Chondrocyte (in vitro differentiated cells): ENCODE results near the gene CDT1. TPM values are rescaled to one million over a fixed set of nuclear protein-coding genes. Genes with fewer than 3 reads are reported as not detected.

Experiments used
- DNase-seq: peaks from one replicate; pipeline ENCODE4 v3.0.0; 2021; ENCODE audit warnings: mixed read lengths, low spot score
- H3K27ac Mint-ChIP-seq: one replicate; pipeline ENCODE4 v1.8.0; 2021; ENCODE audit warnings: mild to moderate bottlenecking, moderate library complexity, mixed read lengths; ENCODE audit not compliant: unreplicated experiment
- H3K27me3 Mint-ChIP-seq: 2 replicates; pipeline ENCODE4 v1.8.0; 2021; ENCODE audit warnings: low read depth, mixed read lengths
- H3K36me3 Mint-ChIP-seq: 2 replicates; pipeline ENCODE4 v1.8.0; 2021; ENCODE audit warnings: low read depth, mixed read lengths
- H3K4me1 Mint-ChIP-seq: 2 replicates; pipeline ENCODE4 v1.8.0; 2021; ENCODE audit warnings: low read depth, mild to moderate bottlenecking, mixed read lengths
- H3K4me3 Mint-ChIP-seq: one replicate; pipeline ENCODE4 v1.8.0; 2021; ENCODE audit warnings: mild to moderate bottlenecking, moderate library complexity, mixed read lengths; ENCODE audit not compliant: unreplicated experiment
- H3K9me3 Mint-ChIP-seq: 2 replicates; pipeline ENCODE4 v1.8.0; 2021; ENCODE audit warnings: low read depth, mixed read lengths
- total RNA-seq: library from RNA; stranded (reverse); gene quantifications from 3 replicates; pipeline ENCODE4 v1.2.1, GENCODE V29; 2021
- TF ChIP-seq, protein P1 (sequence below): fragments of 200-600 bp; sonication (generic); IDR thresholded peaks from 2 replicates; pipeline ENCODE4 v1.5.0; 2021; ENCODE audit warnings: antibody characterized with exemption, mild to moderate bottlenecking, moderate library complexity

Gene CDT1
- total RNA-seq, 1 donor from 2014 or later, result 3.7 TPM

- H3K27ac Mint-ChIP-seq, result no peak overlapping the region
- no peaks in the 10 kb centered on the region for H3K4me1 Mint-ChIP-seq
- peaks cover 1% of the 10 kb centered on the region for H3K36me3 Mint-ChIP-seq
- TF ChIP-seq, protein P1, sequence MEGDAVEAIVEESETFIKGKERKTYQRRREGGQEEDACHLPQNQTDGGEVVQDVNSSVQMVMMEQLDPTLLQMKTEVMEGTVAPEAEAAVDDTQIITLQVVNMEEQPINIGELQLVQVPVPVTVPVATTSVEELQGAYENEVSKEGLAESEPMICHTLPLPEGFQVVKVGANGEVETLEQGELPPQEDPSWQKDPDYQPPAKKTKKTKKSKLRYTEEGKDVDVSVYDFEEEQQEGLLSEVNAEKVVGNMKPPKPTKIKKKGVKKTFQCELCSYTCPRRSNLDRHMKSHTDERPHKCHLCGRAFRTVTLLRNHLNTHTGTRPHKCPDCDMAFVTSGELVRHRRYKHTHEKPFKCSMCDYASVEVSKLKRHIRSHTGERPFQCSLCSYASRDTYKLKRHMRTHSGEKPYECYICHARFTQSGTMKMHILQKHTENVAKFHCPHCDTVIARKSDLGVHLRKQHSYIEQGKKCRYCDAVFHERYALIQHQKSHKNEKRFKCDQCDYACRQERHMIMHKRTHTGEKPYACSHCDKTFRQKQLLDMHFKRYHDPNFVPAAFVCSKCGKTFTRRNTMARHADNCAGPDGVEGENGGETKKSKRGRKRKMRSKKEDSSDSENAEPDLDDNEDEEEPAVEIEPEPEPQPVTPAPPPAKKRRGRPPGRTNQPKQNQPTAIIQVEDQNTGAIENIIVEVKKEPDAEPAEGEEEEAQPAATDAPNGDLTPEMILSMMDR, result no peak
- no peak for DNase-seq
- H3K4me3 Mint-ChIP-seq, result no peak overlapping the region
- H3K9me3 Mint-ChIP-seq, result no peaks in the 10 kb centered on the region
- H3K27me3 Mint-ChIP-seq, result no peaks in the 10 kb centered on the region
Measured at GRCh38 chr16:88848557-88848956, 45.0 kb downstream of the CDT1 start.

- Mint-ChIP-seq H3K4me1 (peaks cover 5% of the 10 kb centered on the region), H3K36me3 (peaks cover 1% of the 10 kb centered on the region), H3K4me3 (no peak overlapping the region), H3K27me3 (no peaks in the 10 kb centered on the region), H3K9me3 (no peaks in the 10 kb centered on the region), H3K27ac (no peak overlapping the region)
- no peak for DNase-seq
- TF ChIP-seq, protein P1, result no peak
Measured at GRCh38 chr16:88850531-88851199, 47.1 kb downstream of the CDT1 start.

GRCh38 chr16:88851616-88852015, 48.0 kb downstream of the CDT1 start:
- no peak overlapping the region for H3K27ac Mint-ChIP-seq
- H3K36me3 Mint-ChIP-seq, result peaks cover 1% of the 10 kb centered on the region
- DNase-seq, result no peak
- H3K27me3 Mint-ChIP-seq, result no peaks in the 10 kb centered on the region
- H3K4me1 Mint-ChIP-seq, result peaks cover 10% of the 10 kb centered on the region
- H3K4me3 Mint-ChIP-seq, result no peak overlapping the region
- TF ChIP-seq, protein P1, result no peak
- H3K9me3 Mint-ChIP-seq, result no peaks in the 10 kb centered on the region

- Mint-ChIP-seq H3K4me3 (no peak overlapping the region), H3K4me1 (peaks cover 20% of the 10 kb centered on the region), H3K27ac (no peak overlapping the region), H3K9me3 (no peaks in the 10 kb centered on the region), H3K36me3 (peaks cover 2% of the 10 kb centered on the region), H3K27me3 (no peaks in the 10 kb centered on the region)
- TF ChIP-seq, protein P1, result no peak
- no peak for DNase-seq
Measured at GRCh38 chr16:88853325-88853941, 49.8 kb downstream of the CDT1 start.

DNA sequence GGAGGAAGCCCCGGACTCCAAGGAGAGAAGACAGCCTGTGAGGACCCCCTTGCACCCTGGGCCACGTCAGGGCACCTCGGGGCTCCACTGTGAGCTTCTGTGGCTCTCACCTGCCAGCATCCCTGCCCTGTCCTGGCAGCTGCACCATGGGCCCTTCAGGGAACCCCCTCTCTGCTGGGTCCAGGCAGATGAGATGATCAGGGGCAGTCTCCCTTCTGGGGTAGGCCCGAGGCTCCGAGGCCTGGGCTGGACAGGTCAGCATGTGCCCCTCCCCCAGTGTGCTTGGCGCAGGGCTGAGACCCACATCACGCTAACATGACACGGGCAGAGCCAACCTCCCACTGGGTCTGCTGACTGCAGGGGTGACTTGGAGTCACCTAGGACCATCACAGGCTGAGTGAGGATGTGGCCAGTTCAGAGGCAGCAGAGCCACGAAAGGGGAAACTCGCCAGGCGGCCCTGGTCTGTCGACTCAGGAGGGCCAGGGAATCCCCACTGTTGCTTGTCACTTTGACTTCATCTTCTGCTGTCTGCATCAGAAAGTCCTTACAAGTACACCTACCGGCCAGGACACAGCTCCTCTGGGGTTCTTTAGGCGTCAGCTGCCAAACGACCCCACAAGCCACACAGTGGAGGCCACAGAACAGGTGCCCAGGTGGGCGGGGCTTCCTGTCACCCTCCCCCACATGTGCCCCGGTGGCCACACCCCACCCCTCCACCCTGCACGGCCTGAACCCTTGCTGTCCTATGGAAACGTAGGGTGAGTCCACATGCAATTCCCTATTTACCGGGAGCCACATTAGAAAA, 50.9 kb downstream of the CDT1 start:
- H3K4me1 Mint-ChIP-seq, result peaks cover 22% of the 10 kb centered on the region
- H3K9me3 Mint-ChIP-seq, result no peaks in the 10 kb centered on the region
- H3K27me3 Mint-ChIP-seq, result no peaks in the 10 kb centered on the region
- TF ChIP-seq, protein P1, result no peak
- DNase-seq, result no peak
- peaks cover 2% of the 10 kb centered on the region for H3K36me3 Mint-ChIP-seq
- peak overlapping the region; percentile 48 for H3K4me3 Mint-ChIP-seq
- H3K27ac Mint-ChIP-seq, result no peak overlapping the region
